ENCODE measurements around the gene ASIC2.

Gene ASIC2

GRCh38 chr17:32988481-32989101 is 304.5 kb downstream of the ASIC2 start:
- TF ChIP-seq GATA3 (IDR thresholded peaks at IDR 0.05; ENCODE audit: low read depth, low read length), result no peak
- TF ChIP-seq GATA2 (IDR thresholded peaks at IDR 0.05; ENCODE audit: low read depth, low read length), result no peak

GRCh38 chr17:32985050-32985756 is 307.9 kb downstream of the ASIC2 start:
- TF ChIP-seq GATA2 (IDR thresholded peaks at IDR 0.05; ENCODE audit: low read depth, low read length) (no peak), GATA3 (IDR thresholded peaks at IDR 0.05; ENCODE audit: low read depth, low read length) (no peak)

- TF ChIP-seq GATA2 (IDR thresholded peaks at IDR 0.05; ENCODE audit: low read depth, low read length) (no peak), GATA3 (IDR thresholded peaks at IDR 0.05; ENCODE audit: low read depth, low read length) (no peak)
These were observed 312.9 kb downstream of the ASIC2 start for GRCh38 chr17:32980230-32980629.

GRCh38 chr17:32976605-32977004 is 316.5 kb downstream of the ASIC2 start:
- no peak for TF ChIP-seq GATA2 (IDR thresholded peaks at IDR 0.05; ENCODE audit: low read depth, low read length)
- no peak for TF ChIP-seq GATA3 (IDR thresholded peaks at IDR 0.05; ENCODE audit: low read depth, low read length)

GRCh38 chr17:32976131-32976530 is 317.0 kb downstream of the ASIC2 start:
- no peak for TF ChIP-seq GATA3 (IDR thresholded peaks at IDR 0.05; ENCODE audit: low read depth, low read length)
- TF ChIP-seq GATA2 (IDR thresholded peaks at IDR 0.05; ENCODE audit: low read depth, low read length), result no peak

- no peak for TF ChIP-seq GATA3 (IDR thresholded peaks at IDR 0.05; ENCODE audit: low read depth, low read length)
- TF ChIP-seq GATA2 (IDR thresholded peaks at IDR 0.05; ENCODE audit: low read depth, low read length), result no peak
These were observed 321.9 kb downstream of the ASIC2 start for GRCh38 chr17:32971171-32971570.

- TF ChIP-seq GATA3 (IDR thresholded peaks at IDR 0.05; ENCODE audit: low read depth, low read length) (no peak), GATA2 (IDR thresholded peaks at IDR 0.05; ENCODE audit: low read depth, low read length) (no peak)
These were observed 322.8 kb downstream of the ASIC2 start for GRCh38 chr17:32970281-32970680.

- no peak for TF ChIP-seq GATA2 (IDR thresholded peaks at IDR 0.05; ENCODE audit: low read depth, low read length)
- no peak for TF ChIP-seq GATA3 (IDR thresholded peaks at IDR 0.05; ENCODE audit: low read depth, low read length)
These were observed 328.6 kb downstream of the ASIC2 start for GRCh38 chr17:32964541-32964940.

All from SH-SY5Y (cell line).